Measurements from ENCODE around the gene PSMB11.

GRCh38 chr14:23045419-23046357, 3.7 kb downstream of the PSMB11 start:
- TF ChIP-seq POLR2A (IDR thresholded peaks at IDR 0.05) (no peak), CTCF (IDR thresholded peaks at IDR 0.05) (no peak)
